Inflammatory macrophage treated with lipopolysaccharide for 4 hours (primary cell): ENCODE results near the gene NOXRED1.
"Not testable (repeated sequence)": the region's sequence is repeated elsewhere in the genome, so short reads cannot be mapped to it uniquely, and the experiment has no call there.

ENCODE experiments used
- DNase-seq: peaks from one replicate; pipeline ENCODE4 v3.0.0-alpha.2; 2020

NOXRED1 gene, protein sequence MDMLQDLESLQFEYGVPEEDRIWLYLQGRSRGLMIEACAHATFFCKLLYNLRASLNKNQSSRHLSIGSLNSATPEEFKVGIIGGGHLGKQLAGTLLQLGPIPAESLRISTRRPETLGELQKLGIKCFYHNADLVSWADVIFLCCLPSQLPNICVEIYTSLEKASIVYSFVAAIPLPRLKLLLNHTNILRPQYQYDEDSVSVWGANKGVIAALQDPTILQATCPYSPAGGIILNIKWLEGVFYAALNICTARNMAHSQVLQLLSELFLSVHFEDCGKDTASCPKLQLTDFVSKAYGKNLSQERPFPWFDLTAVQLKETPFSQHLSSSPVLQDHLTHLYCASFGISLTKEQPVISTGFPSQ

DNA sequence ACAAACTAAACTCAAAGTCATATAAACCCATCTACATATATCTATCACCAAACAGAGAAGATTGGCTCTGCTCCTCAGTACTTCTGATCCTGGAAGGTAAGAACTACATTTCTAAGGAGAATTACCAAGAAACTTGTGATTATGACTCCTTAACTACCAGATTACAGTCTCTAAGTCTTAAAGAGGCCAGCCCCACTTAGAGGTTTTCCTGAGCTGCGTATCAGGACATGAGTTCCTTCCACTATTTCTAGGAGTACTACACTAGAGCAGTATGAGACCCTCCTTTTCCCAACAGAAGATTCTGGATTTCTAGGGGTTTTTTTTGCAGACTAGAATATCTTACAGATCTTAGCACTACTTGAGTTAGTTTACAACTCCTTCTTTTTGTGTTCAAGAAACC, at the start of gene NOXRED1:
TSS of gene NOXRED1 (minus strand) at position 101 of the 400 bp plus-strand sequence. CDS start 634 bp downstream, outside the sequence.
- DNase-seq: no peak

DNA sequence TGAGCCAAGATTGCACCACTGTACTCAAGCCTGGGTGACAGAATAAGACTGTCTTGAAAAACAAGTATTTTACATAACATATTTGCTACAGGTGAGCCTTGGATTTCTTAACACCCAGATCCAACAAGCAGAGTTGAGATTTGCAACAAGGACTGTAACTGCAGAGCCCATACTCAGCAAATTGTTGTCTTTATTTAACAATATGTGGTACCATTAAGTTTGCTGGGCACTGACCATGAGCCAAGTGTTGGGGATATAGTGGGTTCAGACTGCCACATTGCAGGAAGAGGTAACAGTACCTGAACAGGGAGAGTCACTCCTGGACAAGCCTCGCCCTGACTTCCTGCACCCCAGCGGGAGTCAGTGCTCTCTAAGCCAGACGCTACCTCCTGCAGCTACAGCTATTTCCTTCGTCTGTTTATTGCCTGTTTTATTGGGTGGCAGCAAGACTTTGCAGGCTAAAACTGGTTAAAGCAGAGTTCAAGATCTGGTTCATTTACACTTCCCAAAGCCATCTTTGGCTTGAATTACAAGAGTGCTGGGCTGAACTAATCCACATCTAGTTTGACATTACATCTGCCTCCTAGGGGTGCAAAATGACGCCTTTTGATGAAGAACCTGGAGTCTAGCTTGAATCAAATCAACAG, 47.0 kb upstream of the NOXRED1 start:
- no peak for DNase-seq

DNA sequence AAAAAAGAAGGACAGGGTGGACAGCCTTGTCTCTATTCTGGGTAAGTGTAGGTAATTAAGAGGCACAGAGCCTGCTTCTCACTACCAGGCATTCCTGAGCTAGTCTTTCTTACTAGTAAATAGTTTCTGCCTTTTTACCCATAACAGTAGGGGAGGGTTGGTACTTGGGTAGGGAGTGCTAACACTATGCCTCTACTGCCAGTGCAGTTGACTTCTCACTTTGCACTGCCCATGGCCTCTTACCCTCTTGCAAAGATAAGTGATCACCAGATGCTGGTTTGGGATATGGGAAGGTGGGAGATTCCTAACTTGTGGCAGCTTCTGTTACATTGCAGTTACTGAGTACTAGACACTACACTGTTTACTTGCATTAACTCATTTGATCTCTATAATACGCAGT, 46.2 kb upstream of the NOXRED1 start:
- no peak for DNase-seq

DNA sequence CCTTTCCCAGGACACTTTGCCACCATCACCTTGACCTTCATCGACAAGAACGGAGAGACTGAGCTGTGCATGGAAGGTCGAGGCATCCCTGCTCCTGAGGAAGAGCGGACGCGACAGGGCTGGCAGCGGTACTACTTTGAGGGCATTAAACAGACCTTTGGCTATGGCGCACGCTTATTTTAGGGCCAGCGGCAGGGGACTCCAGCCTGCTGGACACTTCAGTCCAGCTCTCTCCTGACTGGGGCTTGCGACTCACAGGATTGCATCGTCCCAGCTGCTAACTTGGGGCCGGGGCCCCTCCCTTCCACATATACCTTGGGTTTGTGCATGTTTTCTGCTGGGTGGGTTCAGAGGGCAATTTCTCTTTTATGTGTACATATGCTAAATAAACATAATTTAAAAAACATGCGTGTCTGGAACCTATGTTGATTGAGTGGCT, 45.8 kb upstream of the NOXRED1 start:
- DNase-seq: no peak

DNA sequence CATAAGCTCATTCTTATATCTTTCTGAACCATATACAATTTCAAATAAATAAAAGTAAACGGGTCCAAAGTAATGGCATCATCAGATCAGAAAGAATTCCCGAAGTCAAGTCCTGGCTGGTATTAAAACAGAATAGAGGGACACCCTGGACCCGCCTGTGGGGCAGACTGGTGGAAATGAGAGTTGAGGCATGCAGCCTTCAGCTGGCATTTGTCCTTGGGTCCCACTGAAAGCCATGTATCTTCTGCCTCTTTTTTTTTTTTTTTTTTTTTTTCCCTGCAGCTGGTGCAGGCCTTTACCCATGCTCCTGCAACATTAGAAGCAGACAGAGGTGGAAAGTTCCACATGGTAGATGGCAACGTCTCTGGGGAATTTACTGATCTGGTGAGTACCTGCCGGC, 44.5 kb upstream of the NOXRED1 start:
- DNase-seq: no peak

DNA sequence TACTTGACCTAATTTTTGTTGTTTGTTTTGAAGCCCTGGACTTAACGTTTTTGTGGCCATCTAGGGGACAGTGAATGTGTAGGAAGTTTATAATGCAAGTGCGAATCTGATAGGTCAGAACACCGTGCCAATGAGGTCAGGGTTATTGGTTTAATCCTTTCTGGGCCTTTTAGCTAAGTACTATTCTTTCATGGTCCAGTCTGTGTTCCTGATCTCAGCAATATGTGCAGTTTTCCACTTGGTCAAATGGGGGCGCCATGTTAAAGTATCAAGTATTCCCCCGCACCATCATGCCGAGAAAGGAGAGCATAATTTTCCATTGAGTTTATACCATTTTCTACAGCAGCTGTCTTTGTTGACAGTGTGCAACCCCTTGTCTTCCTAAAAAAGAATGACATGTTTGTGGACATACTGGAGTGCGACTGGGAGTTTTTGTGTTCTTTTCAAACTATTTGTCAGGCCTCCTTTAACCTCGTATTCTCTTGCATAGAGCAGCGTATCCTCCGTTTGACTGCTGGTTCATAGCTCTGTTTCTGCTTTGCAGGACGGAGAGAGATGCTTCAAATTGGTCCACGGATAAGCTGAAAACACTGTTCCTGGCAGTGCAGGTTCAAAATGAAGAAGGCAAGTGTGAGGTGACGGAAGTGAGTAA, 35.9 kb upstream of the NOXRED1 start:
- DNase-seq: peak; percentile 75

DNA sequence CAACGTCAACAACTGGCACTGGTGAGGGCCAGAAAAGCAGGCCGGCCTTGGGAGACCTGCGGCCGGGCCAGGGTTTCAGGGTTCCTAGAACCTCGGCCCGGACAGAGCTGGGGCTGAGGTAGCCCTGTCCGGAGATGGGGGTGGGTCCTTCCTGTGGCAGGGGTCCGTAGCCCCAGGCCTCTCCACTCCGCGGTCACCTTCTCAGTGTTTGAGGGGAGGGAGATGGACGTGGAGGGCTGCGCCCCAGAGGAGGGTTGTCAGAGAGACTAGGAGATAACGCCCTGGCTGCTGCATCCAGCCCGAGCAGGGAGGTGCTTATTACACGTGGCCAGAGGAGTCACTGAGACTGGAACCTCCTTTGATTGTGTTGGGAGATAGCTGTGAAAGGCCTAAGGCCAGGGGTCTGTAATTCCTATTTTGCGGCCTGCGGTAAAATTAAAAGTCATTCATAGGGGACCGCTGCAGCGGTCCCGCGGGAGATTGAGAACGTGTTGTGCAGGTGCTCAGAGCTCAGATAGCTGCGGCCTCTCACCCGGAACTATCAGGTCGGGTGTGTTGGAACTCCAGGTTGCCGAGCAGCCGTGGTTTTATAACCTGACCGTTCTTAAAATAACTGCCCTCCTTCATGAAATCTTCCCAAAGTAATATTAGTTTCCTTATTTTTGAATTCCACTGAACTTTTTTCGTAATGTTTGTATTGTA, 35.1 kb upstream of the NOXRED1 start:
- peak; percentile 23 for DNase-seq

DNA sequence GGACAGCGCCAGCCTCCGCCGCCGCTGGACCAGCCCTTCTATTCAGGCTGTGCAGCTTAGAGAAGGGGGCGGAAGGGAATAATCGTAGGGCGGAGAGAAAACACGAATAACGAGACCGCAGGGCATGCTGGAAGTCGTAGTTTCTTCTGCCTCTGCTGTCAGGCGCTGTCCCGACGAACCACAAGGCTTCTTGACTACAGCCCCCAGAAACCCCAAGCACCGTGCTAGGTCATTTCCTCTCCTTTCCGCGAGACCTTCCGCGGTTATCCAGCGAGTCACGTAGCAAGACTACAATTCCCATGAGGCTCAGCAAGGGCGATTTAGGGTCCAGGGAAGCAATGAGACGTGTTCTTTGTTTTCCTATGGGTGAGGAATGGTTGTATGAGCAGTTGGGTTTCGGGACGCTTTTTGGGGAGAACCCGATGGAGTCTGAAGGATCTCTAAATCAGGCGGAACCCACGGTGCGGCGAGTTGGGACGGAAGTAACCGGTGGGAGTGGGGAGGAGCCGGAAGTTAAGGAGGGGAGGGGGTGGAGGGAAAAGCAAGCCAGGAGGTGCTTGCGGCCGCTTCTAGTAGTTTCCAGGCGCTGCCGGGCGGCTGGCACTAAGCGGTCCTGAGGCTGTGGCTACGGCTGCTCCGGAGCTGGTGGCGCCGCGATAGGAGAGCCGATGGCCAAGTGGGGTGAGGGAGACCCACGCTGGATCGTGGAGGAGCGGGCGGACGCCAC, 34.4 kb upstream of the NOXRED1 start, which contains the start of the genes AHSA1 and VIPAS39:
TSS of gene AHSA1 (plus strand) at position 572 of the 727 bp plus-strand sequence. CDS start at position 669, 97 bp downstream.
TSS of gene VIPAS39 (minus strand) at position 80 of the 727 bp plus-strand sequence. CDS start 3,499 bp downstream, outside the sequence.
- DNase-seq: peak; percentile 99

DNA sequence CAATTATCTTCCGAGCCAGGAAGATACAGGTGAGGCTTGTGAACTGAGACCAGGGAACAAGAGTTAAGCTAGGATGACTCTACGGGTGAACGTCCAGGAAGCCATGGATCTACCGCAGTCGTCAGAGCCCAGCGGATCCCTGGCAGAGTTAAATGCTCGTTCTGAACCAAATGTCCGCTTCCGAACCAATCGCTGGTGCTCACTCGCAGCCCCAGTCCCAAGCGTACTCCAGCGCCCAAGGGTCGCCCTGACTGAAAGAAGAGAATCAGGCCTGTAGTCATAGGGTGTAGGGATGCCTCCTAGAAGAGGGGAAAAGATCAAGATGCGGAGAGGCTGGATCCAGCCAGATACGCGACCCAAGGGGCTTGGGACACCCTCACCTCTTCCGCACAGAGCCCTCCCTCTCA, 33.8 kb upstream of the NOXRED1 start:
- DNase-seq: no peak

DNA sequence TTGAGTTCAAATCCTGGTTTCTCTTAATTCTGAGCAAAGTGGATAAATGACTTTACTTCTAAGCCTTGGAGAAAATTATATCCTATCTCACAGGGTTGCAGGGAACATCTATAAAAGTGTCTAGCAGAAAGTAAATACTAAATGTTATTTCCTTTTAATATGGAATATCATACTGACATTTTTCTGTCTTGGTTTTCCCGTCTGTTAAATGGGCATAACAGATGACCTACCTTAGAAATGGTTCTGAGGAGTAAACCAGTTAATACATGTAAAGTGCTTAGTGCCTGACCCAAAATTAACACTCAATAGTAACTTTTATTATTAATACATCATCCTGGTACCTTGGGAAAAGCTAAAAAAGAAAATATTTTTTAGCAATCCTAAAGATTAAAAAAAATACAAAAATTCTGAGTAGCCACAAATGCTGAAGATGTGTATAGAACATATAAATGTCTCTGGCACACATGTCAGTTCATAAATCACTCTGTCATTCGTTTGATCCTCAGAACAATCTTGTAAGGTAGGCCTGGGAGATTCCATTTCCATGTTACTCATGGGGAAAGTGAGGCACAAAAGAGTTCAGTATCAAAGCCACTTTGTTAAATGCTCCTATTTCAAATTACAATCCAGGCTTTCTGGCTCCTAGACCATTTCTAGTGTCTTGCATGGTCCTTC, 32.8 kb upstream of the NOXRED1 start:
- no peak for DNase-seq

DNA sequence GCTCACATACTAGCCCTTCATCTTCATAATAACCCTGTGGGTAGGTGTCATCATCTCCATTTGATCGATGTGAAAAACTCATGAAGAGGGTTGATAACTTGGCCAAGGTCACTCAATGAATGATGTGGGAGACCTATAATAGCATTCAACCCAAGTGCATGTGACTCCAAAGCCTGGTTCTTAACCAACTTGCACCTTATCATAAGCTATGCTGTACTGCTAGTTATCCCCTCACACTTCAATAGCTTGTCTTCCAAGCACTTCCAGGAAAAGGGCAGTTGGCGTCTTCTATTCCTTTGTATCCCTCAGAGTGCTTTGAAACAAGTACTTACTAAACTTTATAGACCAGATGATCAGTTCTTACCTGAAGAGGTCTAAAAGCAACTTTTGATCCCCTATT, 18.9 kb upstream of the NOXRED1 start:
- no peak for DNase-seq

DNA sequence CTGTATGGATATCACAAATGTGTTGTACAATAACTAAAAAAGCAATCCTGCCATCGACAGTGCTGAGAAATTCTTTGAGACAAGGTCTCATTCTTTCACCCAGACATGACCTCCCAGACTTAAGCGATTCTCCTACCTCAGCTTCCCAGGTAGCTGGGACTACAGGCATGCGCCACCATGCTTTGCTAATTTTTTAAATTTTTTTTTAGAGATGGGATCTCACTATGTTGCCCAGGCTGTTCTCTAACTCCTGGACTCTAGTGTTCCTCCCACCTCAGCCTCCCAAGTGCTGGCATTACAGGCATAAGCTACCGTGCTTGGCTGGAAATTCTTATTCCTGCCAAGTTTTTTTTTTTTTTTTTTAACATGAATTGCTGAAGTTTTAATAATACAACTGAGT, 16.5 kb upstream of the NOXRED1 start:
- no peak for DNase-seq

DNA sequence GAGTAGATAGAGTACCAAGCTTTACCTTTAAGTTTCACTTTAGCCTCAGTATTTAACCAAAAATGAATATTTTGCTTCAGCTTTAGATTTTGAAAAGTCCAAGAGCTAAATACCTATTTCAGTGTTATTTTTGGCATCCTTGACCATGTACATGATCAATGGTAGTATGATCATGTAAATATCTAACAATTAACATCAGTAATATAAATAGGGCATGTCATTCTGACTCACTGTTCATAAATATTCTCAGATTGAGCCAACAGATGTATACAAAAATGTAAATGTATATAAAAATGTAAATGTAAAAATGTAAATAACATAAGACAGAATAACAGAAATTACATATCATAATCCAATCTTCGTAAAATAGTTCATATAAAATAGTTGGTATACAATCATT, 15.3 kb upstream of the NOXRED1 start:
- DNase-seq: no peak

DNA sequence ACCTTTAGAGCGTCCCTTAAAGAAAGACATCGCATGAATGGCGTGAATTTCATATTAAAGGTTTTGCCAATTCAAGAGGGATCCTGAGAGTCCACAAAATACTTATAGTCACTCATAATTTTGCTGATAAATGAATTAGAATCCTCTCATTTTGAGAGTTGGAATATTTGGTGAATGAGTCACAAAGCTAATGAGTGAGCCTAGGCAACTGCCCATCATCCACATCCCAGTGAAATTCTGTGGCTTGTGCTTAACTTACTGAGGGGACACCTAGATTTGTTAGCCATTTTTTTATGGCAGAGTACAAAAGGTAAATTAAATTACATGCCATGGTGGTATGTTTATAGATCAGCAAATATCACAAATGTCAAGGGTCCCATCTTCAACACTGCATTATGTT, 12.7 kb upstream of the NOXRED1 start:
- no peak for DNase-seq

DNA sequence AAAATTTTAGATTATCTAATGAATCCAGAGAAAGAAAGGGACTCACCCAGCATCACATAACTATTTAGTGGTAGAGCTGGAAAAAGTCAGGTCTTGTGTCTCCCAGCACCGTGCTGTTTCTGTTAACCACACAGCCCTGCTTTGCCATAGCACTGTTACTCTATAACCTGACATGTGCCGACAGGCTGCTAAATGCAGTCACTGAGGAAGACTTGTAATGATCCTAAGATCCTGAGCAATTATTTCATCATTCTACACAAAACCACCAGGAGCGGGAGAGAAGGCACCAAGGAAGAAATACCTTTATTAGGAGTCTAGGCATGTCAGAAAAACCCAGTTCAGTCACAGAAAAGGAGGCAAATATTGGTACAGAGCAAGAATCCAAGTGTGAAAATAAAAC, 3.1 kb upstream of the NOXRED1 start:
- no peak for DNase-seq

DNA sequence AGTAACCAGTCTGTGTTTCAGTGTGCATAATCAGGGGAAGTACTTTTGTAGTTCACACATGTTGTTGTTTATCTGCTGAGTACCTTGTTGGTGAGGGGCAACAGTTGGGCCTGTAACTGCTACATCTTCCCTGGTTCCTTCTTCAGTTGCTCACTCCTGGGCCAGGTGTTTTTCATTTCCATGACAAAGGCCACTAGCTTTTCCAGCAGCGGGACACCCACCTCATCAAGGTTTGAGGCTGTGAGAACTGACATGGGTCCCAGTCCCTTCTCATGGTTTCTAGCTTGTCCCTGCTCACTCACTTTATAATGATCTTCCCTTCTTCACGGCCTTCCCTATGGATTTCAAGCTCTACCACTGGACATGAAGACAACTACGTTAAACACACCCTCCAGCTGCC, 1.5 kb upstream of the NOXRED1 start:
- no peak for DNase-seq

DNA sequence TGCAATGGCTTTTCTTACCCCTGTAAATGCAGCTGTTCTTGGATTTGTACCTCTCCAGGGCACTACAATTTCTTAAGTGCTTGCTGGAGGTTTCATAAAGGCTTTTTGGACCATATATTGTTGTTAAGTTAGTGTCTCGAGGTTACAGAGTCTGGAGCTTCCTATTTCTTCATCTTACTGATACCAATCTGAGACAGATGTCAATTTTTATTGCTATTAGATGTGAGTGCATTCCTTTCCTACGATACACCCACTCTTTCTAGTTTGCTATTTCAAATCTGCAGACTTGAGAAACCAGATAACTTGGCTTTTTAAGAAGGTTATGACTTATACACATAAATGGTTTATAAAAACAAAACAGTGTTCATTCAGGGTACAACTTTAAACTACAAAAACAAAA, 2.1 kb downstream of the NOXRED1 start:
- no peak for DNase-seq

DNA sequence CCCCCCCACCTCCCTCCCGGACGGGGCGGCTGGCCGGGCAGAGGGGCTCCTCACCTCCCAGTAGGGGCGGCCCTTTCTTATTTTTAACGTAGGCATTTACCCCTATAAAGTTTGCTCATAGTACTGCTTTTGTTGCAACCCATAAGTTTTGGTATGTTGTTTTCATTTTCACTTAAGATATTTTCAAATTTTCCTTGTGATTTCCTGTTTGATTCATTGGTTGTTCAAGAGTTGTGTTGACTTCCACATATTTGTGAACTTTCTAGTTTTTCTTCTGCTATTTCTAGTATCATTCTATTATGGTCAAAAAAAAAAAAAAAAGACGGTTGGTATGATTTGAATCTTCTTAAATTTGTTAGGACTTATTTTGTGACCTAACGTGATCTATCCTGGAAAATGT, 6.5 kb downstream of the NOXRED1 start:
- peak; percentile 65 for DNase-seq

DNA sequence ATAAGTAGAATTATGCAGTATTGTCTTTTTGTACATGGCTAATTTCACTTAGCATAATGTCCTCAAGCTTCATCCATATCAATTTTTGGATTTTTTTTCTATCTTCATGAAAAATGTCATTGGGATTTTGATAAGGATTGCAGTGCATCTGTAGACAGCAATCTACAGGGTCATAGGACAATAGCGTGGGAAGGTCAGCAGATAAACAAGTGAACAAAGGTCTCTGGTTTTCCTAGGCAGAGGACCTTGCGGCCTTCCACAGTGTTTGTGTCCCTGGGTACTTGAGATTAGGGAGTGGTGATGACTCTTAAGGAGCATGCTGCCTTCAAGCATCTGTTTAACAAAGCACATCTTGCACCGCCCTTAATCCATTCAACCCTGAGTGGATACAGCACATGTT, 7.2 kb downstream of the NOXRED1 start:
- not testable (repeated sequence) for DNase-seq

DNA sequence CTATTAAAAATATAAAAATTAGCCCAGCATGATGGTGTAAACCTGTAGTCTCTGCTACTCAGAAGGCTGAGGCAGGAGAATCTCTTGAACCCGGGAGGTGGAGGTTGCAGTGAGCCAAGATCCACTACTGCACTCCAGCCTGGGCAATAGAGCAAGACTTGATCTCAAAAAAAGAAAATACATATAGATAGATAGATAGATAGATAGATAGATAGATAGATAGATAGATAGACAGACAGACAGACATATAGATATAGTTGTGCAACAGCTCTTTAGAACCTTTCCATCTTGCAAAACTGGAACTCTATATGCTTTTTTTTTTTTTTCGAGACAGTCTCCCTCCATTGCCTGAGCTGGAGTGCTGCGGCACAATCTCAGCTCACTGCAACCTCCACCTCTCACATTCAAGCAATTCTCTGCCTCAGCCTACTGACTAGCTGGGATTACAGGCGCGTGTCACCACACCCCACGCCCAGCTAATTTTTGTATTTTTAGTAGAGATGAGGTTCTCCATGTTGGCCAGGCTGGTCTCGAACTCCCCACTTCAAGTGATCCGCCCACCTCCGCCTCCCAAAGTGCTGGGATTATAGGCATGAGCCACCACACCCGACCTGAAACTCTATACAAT, 7.8 kb downstream of the NOXRED1 start:
- not testable (repeated sequence) for DNase-seq

DNA sequence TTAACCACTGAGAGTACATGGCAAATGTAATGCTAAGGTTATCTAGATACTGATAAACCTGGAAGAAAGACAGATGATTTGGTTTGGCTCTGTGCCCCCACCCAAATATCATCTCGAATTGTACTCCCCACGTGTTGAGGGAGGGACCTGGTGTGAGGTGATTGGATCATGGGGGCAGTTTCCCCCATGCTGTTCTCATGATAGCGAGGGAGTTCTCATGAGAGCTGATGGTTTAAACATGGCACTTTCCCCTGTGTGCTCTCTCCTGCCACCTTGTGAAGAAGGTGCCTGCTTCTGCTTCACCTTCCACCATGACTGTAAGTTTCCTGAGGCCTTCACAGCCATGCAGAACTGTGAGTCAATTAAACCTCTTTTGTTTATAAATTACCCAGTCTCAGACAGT, 14.2 kb downstream of the NOXRED1 start:
- no peak for DNase-seq
